Panc1 (cell line): ENCODE measurements around the gene HBP1. TPM values are rescaled to one million over a fixed set of nuclear protein-coding genes. Genes with fewer than 3 reads are reported as not detected.

Source experiments
- ATAC-seq: fragments of 200-7000 bp; cut with Tn5 transposase; 2 replicates; pipeline ENCODE4 v1.9.1; 2020; ENCODE audit warnings: mild to moderate bottlenecking, moderate library complexity
- BruUV-seq: library from RNA; stranded (reverse); fragments of 400-500 nt; replicated peaks from 2 replicates; lab custom pipeline; 2021; lab: Mats Ljungman, UMichigan
- CTCF ChIA-PET: fragments of 300-600 bp; sonication (Branson Sonifier 250); formaldehyde crosslinking; loops from one replicate; lab custom pipeline; 2022; ENCODE audit warnings: antibody characterized with exemption; lab: Charles Lee
- POLR2A ChIA-PET: fragments of 300-600 bp; sonication (Branson Sonifier 250); formaldehyde crosslinking; loops from one replicate; lab custom pipeline; 2022; ENCODE audit warnings: antibody characterized with exemption; lab: Charles Lee
- DNase-seq: peaks from one replicate; pipeline ENCODE4 v3.0.0-alpha.2; 2010; ENCODE audit warnings: low read depth, low spot score
- H3K27ac ChIP-seq: 2 replicates; pipeline ENCODE4 v1.5.1; 2011; ENCODE audit warnings: mild to moderate bottlenecking, low read length, inconsistent platforms
- H3K27me3 ChIP-seq: fragments of 200-500 bp; sonication (Bioruptor generic); 2 replicates; pipeline ENCODE4 v1.6.0; 2014; ENCODE audit warnings: low read length, inconsistent platforms; ENCODE audit not compliant: control insufficient read depth, insufficient read depth
- H3K36me3 ChIP-seq: fragments of 200-500 bp; sonication (Bioruptor generic); 2 replicates; pipeline ENCODE4 v1.5.1; 2014; ENCODE audit warnings: inconsistent platforms, mild to moderate bottlenecking, low read length, moderate library complexity; ENCODE audit not compliant: control insufficient read depth, insufficient read depth
- H3K4me1 ChIP-seq: 2 replicates; pipeline ENCODE4 v1.5.1; 2011; ENCODE audit warnings: inconsistent platforms, mild to moderate bottlenecking, low read length, moderate library complexity; ENCODE audit not compliant: control insufficient read depth, insufficient read depth
- H3K4me3 ChIP-seq, 2 experiments: 2 replicates each; pipeline ENCODE4 v1.5.1; 2011 to 2012; ENCODE audit warnings: low read depth in 2 of 2, low read length in 2 of 2, mild to moderate bottlenecking in 2 of 2, inconsistent platforms in 1 of 2, moderate library complexity in 1 of 2
- H3K9me3 ChIP-seq: fragments of 200-500 bp; sonication (Bioruptor generic); 2 replicates; pipeline ENCODE4 v1.5.1; 2014; ENCODE audit warnings: low read depth, mild to moderate bottlenecking, inconsistent platforms, low read length, moderate library complexity; ENCODE audit not compliant: control insufficient read depth, insufficient read depth
- POLR2AphosphoS5 ChIP-seq: IDR thresholded peaks from 2 replicates; pipeline ENCODE4 v1.6.1; 2012; ENCODE audit warnings: mild to moderate bottlenecking, low read depth, low read length, moderate library complexity
- SIN3A ChIP-seq: IDR thresholded peaks from 2 replicates; pipeline ENCODE4 v1.6.1; 2012; ENCODE audit warnings: low read depth, mild to moderate bottlenecking, low read length, moderate library complexity, borderline replicate concordance; ENCODE audit not compliant: insufficient read depth
- TCF7L2 ChIP-seq: IDR thresholded peaks from 2 replicates; pipeline ENCODE4 v1.6.1; 2011; ENCODE audit warnings: mild to moderate bottlenecking, low read depth, low read length, inconsistent platforms
- in situ Hi-C: cut with HindIII; loops from 2 replicates; pipeline ENCODE4 v1.10.0; 2016; ENCODE audit warnings: low sequenced_read_pairs, low pct_unique_long_range_greater_than_20kb
- intact Hi-C: fragments of 100-400 bp; cut with micrococcal nuclease; formaldehyde crosslinking; loops from one replicate; pipeline ENCODE4 v1.10.0; 2022; ENCODE audit not compliant: unreplicated experiment
- total RNA-seq: library from RNA; stranded (reverse); gene quantifications from one replicate; pipeline ENCODE4 v1.2.1, GENCODE V29; 2021; ENCODE audit not compliant: unreplicated experiment
- TF ChIP-seq, protein P1 (sequence below): fragments of 450-650 bp; IDR thresholded peaks from 2 replicates; pipeline ENCODE4 v1.5.1; 2017; ENCODE audit warnings: mild to moderate bottlenecking
- TF ChIP-seq, protein P2 (sequence below), 2 experiments: IDR thresholded peaks; 2 replicates each; pipeline ENCODE4 v1.6.1; 2011 to 2012; ENCODE audit warnings: low read depth in 2 of 2, control low read depth in 1 of 2, low read length in 1 of 2, mild to moderate bottlenecking in 1 of 2, moderate library complexity in 1 of 2; ENCODE audit not compliant: insufficient read depth in 1 of 2

HBP1 gene
- total RNA-seq, 1 experiment from 2014 or later: 28.1 TPM

DNA sequence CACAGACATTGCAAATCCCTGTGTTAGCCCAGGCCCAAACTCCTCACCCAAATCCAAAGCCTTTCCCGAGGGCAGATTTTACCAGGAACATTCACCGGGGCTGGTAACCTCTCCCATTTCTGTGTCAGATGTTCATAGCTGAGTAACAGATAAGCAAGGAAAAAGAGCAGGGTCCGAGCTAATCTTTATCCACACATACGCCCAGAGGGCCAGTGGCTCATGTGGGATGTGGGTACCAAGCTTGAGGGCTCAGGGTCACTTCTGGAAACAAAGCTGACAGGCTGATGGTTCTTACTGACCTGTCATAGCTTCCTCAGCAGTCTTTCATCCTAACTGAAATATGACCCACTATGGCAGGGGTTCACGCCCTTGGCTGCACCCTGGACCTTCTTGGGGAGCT lies 39.8 kb downstream of the HBP1 start:
- Histone ChIP-seq H3K36me3 (0 out of 2 replicates have a peak, but pooled peaks cover 2% of the 10 kb centered on the region), H3K4me1 (no peaks in the 10 kb centered on the region), H3K9me3 (no peaks in the 10 kb centered on the region), H3K27ac (no peak overlapping the region), H3K4me3 (no peak overlapping the region), H3K27me3 (no peaks in the 10 kb centered on the region)
- BruUV-seq: no TSS peak
- DNase-seq (no peak), ATAC-seq (no peak)
- ChIA-PET CTCF (no interaction called here), POLR2A (interaction anchor here (0.6 kb wide), 1 partner anchor 615 kb away, joined by 3 read pairs; no protein-coding TSS in a partner anchor)
- in situ Hi-C loops (no loop called here), intact Hi-C loops (loop anchor here (10.0 kb wide), 1 partner anchor 666 kb away; no protein-coding TSS in a partner anchor)
- TF ChIP-seq, protein P1, sequence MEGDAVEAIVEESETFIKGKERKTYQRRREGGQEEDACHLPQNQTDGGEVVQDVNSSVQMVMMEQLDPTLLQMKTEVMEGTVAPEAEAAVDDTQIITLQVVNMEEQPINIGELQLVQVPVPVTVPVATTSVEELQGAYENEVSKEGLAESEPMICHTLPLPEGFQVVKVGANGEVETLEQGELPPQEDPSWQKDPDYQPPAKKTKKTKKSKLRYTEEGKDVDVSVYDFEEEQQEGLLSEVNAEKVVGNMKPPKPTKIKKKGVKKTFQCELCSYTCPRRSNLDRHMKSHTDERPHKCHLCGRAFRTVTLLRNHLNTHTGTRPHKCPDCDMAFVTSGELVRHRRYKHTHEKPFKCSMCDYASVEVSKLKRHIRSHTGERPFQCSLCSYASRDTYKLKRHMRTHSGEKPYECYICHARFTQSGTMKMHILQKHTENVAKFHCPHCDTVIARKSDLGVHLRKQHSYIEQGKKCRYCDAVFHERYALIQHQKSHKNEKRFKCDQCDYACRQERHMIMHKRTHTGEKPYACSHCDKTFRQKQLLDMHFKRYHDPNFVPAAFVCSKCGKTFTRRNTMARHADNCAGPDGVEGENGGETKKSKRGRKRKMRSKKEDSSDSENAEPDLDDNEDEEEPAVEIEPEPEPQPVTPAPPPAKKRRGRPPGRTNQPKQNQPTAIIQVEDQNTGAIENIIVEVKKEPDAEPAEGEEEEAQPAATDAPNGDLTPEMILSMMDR: no peak
- TF ChIP-seq, protein P2, sequence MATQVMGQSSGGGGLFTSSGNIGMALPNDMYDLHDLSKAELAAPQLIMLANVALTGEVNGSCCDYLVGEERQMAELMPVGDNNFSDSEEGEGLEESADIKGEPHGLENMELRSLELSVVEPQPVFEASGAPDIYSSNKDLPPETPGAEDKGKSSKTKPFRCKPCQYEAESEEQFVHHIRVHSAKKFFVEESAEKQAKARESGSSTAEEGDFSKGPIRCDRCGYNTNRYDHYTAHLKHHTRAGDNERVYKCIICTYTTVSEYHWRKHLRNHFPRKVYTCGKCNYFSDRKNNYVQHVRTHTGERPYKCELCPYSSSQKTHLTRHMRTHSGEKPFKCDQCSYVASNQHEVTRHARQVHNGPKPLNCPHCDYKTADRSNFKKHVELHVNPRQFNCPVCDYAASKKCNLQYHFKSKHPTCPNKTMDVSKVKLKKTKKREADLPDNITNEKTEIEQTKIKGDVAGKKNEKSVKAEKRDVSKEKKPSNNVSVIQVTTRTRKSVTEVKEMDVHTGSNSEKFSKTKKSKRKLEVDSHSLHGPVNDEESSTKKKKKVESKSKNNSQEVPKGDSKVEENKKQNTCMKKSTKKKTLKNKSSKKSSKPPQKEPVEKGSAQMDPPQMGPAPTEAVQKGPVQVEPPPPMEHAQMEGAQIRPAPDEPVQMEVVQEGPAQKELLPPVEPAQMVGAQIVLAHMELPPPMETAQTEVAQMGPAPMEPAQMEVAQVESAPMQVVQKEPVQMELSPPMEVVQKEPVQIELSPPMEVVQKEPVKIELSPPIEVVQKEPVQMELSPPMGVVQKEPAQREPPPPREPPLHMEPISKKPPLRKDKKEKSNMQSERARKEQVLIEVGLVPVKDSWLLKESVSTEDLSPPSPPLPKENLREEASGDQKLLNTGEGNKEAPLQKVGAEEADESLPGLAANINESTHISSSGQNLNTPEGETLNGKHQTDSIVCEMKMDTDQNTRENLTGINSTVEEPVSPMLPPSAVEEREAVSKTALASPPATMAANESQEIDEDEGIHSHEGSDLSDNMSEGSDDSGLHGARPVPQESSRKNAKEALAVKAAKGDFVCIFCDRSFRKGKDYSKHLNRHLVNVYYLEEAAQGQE (IDR thresholded peaks at IDR 0.05; ENCODE audit: insufficient read depth in 1 of 2, low read depth in 2 of 2, low read length in 1 of 2): no peak
- TF ChIP-seq SIN3A (no peak), POLR2AphosphoS5 (no peak), TCF7L2 (no peak)

DNA sequence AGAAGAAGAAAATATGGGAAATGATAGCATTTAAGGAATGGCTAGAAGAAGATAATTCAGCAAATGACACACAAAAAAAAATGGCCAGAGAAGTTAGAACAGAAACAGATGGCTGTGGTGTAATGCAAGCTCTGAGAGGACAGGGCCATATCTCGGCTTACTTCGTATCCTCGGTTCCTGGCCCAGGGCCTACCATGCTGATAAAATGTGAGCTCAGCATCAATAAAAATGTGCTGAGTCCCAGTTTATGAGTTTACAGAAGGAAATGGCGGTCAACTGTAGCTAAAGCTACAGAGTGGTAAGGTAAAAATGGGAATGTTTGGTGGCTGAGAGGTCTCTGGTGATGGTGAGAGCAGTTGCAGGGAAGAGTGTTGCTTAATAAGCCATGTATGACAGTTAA lies 40.8 kb downstream of the HBP1 start:
- Histone ChIP-seq H3K9me3 (no peaks in the 10 kb centered on the region), H3K4me3 (no peak overlapping the region), H3K36me3 (0 out of 2 replicates have a peak, but pooled peaks cover 2% of the 10 kb centered on the region), H3K27me3 (no peaks in the 10 kb centered on the region), H3K27ac (no peak overlapping the region), H3K4me1 (no peaks in the 10 kb centered on the region)
- ChIA-PET CTCF (no interaction called here), POLR2A (no interaction called here)
- no peak for DNase-seq
- intact Hi-C loops: loop anchor here (10.0 kb wide), 1 partner anchor 665 kb away; no protein-coding TSS in a partner anchor
- no peak for ATAC-seq
- in situ Hi-C loops: no loop called here
- no TSS peak for BruUV-seq
- TF ChIP-seq POLR2AphosphoS5 (no peak), SIN3A (no peak), TCF7L2 (no peak)
- TF ChIP-seq, protein P1: no peak
- TF ChIP-seq, protein P2 (IDR thresholded peaks at IDR 0.05; ENCODE audit: insufficient read depth in 1 of 2, low read depth in 2 of 2, low read length in 1 of 2): no peak
